NAMALWA (cell line): ENCODE measurements around the gene GSTM4.
"Not testable (repeated sequence)": the region's sequence is repeated elsewhere in the genome, so short reads cannot be mapped to it uniquely, and the experiment has no call there.

ENCODE experiments used
- DNase-seq: peaks from one replicate; pipeline ENCODE4 v3.0.0-alpha.2; 2015; ENCODE audit warnings: low spot score

The GSTM4 gene

DNA sequence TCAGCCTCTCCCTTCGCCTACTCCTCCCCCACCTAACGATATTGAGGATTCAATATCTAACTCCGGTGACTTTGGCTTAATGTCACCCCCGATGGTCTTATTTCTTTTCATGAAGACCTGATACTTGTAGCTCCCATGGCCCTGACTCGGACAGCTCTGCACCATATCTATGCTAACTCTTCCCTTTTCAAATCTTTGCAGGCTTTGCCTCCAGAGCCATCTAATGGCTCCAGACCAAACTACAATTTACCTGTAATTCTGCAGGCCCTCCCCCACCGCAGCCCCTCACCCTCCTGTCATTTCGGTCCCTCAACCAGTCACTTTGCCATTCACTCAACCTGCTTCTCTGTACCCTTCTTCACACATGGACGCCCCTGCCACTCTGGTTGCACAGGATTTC lies 48.3 kb downstream of the GSTM4 start:
- peak; percentile 6 for DNase-seq

GRCh38 chr1:109705411-109705810 lies 49.5 kb downstream of the GSTM4 start:
- no peak for DNase-seq

GRCh38 chr1:109708949-109709348 lies 53.0 kb downstream of the GSTM4 start:
- DNase-seq = not testable (repeated sequence)

- DNase-seq = not testable (repeated sequence)
Observed at GRCh38 chr1:109709822-109710221, 53.9 kb downstream of the GSTM4 start.
